Measurements from ENCODE around the gene NRIP3.
"Not testable (repeated sequence)": the region's sequence is repeated elsewhere in the genome, so short reads cannot be mapped to it uniquely, and the experiment has no call there.

Gene NRIP3

DNA sequence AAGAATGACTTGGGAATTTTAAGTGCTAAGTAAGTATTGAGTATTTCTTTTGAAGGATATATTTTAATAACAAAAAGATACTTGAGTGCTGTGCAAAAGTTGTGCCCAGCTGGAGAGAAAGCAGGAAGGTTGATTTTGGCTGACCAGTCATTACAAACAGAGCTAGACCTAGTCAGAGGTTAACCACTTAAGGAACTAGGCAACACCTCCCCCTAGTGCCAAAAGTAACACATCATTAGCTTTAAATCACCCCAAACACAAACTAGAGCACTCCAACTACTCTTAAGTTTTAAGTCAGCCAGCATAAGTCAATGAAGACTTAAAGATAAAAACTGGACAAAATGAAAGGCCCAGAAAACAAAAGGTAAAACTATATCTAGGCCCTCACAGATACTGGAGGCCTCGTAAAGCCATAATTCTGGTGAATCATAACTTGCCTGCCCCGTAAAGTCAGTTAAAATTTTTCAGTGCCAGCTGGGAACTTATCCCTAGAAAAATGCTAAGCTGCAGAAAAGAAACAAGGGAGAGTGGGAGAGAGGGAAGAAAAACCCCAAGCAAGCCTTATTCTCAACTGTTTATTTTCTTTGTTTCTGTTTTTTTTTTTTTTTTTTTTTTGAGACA is 44.1 kb downstream of the NRIP3 start:
- TF ChIP-seq JUND (IDR thresholded peaks at IDR 0.05; ENCODE audit: low read depth), result no peak
- in situ Hi-C loops (cut with HindIII; ENCODE audit: low pct_unique_long_range_greater_than_20kb, low sequenced_read_pairs), result no loop called here

DNA sequence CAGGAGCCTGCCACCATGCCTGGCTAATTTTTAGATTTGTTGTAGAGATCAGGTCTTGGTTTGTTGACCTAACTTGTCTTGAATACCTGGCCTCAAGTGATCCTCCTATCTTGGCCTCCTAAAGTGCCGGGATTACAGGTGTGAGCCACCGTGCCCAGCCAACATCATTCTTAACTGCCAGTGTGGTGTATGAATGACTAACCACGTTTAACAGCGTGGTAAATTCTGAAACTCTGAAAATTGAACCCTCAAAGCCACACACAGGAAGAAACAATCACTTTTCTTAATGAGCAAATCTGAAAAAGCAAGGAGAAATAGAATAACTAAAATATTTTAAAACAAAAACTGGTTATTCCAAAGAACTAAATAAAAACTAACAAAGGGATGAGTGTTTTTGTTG is 46.9 kb downstream of the NRIP3 start:
- no peak for DNase-seq (ENCODE audit: low read depth in 1 of 2, low spot score in 1 of 2)
- in situ Hi-C loops (cut with HindIII; ENCODE audit: low pct_unique_long_range_greater_than_20kb, low sequenced_read_pairs), result no loop called here
- no peak for TF ChIP-seq JUND (IDR thresholded peaks at IDR 0.05; ENCODE audit: low read depth)

More for the DNA sequence above, 44.1 kb downstream of the NRIP3 start:
- peak; percentile 38 to 84 for DNase-seq (ENCODE audit: low read depth in 1 of 2, low spot score in 1 of 2)

DNA sequence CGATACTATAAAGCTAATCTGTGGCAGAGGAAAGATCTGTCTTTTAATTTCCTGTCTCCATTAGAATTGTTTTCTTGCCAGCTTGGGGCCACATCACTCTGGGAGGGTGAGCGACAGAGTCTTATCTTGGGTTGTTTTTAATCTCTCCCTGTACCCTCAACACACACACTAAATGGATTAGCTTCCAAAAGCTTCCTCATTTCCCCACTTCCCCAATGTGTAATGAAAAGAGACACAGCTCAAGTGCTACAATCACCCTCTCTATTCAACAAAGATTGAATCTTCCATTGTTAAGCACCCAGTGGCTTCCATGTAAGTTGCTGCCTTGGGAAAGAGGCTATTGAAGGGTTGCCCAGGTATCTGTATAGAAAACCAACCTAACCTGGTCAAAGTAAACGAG is 54.9 kb downstream of the NRIP3 start:
- in situ Hi-C loops (cut with HindIII; ENCODE audit: low pct_unique_long_range_greater_than_20kb, low sequenced_read_pairs), result no loop called here
- DNase-seq (ENCODE audit: low read depth in 1 of 2, low spot score in 1 of 2), result no peak
- TF ChIP-seq JUND (IDR thresholded peaks at IDR 0.05; ENCODE audit: low read depth), result no peak

DNA sequence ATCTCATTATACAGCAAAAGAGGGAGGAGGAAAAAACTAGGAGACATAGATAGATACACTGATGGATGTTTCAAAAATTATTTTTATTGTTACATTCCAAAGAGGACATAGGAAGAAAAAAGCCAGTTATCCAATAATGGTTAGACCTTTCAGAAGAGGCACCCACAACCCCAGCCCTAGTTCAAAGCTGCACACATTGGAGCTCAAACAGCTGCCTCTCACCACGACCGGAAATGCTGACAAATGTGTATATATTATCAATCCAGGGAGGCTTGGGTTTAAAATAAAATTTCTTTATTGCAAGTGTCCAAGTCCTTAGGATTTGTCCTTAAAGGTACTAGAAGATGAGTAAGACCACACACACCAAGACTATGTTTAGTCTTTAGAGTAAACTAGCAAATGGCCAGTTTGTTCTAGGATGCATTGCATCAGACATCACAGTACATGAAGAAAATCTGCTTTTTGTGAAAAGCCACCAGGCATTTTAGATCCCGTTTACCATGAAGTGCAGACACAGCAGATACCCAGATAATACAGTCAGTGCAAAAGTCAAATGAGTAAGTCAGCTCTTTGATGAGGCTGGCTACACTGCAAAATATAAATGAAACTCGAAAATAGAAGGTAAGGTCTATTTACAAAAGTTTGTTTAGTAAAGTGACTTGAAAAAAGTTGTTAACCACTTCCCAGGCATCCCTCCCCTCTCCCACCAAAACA is 56.4 kb downstream of the NRIP3 start:
- TF ChIP-seq JUND (IDR thresholded peaks at IDR 0.05; ENCODE audit: low read depth), result no peak
- in situ Hi-C loops (cut with HindIII; ENCODE audit: low pct_unique_long_range_greater_than_20kb, low sequenced_read_pairs), result no loop called here
- no peak for DNase-seq (ENCODE audit: low read depth in 1 of 2, low spot score in 1 of 2)

DNA sequence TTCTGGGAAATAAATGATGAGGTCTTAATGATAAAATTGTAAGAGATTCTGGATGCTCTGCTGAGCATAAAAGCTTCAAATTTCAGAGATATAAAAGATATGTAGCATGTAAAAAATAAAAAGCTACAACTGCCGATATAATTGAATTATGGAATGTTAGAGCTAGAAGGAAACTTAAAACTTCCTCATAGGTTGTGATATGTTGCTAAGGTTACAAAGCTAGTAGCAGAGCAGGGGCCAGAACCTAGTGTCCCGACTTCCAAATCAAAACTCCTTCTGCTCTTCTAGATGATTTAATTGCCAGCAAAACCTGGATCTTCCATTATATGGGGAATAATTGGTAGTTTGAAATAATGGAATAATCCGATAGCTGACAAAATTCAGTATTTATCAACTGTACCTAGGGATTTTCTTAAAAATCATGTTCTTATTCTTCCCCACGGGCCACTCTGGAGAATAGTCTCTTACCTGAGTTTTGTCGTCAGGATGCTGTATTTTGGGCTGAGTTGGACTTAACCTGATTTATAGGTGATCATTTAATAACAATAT is 61.2 kb downstream of the NRIP3 start, which contains the start of gene ASCL3:
Gene ASCL3 (minus strand): TSS at position 499 of the 549 bp plus-strand sequence. CDS start 4,855 bp downstream, outside the sequence.
- in situ Hi-C loops (cut with HindIII; ENCODE audit: low pct_unique_long_range_greater_than_20kb, low sequenced_read_pairs), result no loop called here

DNA sequence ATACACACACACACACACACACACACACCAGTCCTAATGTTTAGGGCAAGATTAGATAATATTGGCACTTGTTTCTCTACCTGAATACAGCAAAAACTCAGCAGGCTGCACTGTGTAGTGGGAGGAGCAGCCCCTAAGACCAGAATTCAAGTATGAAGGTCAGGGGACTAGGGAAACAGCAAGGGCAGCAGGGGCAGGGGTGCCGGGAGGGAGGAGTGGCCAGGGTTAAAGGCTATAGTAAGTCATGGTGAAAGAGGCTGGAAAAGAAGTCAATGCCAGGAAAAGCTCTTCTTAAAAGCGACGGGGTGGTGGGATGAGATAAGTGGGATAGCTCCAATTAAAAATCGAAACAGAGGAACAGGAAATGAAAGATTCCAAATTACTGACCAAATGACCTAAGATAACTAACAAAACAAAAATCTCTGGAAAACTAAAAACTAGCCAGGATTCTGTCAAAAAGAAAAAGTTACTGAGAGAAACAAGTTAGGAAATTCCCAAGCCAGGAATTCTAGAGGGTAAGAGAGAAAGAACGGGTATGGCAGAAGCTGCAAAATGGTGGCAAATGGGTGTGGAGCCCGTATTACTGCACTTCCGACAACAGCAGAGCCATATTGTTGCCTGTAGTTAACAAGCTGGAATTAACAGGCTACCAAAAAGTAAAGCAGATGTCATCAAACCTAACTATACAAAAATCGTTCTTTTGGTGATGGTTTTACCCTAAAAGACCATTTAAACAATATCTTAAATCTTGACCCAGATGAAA is 62.3 kb downstream of the NRIP3 start:
- in situ Hi-C loops (cut with HindIII; ENCODE audit: low pct_unique_long_range_greater_than_20kb, low sequenced_read_pairs), result no loop called here
- DNase-seq (ENCODE audit: low read depth in 1 of 2, low spot score in 1 of 2), result no peak
- TF ChIP-seq JUND (IDR thresholded peaks at IDR 0.05; ENCODE audit: low read depth), result no peak

More for the DNA sequence above, 61.2 kb downstream of the NRIP3 start, which contains the start of gene ASCL3:
- TF ChIP-seq JUND (IDR thresholded peaks at IDR 0.05; ENCODE audit: low read depth), result no peak
- DNase-seq (ENCODE audit: low read depth in 1 of 2, low spot score in 1 of 2), result no peak

DNA sequence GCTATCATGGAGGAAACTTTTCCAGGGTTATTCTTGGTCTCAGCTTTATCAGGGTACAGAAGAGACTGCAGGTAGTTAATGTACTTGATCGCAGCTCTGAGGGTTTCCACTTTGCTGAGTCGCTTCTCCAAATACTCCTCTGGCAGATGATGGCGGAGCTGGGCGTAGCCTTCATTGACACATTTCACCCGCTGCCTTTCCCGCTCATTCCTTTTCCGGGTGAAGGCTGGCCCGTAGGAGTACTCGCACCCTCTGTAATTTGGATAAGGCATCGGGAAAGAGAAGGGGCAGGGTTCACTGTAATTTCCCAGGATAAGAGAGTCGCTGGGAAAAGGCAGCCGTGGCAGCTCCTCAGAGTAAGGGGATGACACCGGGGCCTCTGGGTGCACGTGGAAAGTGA is 66.1 kb downstream of the NRIP3 start:
- DNase-seq (ENCODE audit: low read depth in 1 of 2, low spot score in 1 of 2), result no peak
- TF ChIP-seq JUND (IDR thresholded peaks at IDR 0.05; ENCODE audit: low read depth), result no peak
- in situ Hi-C loops (cut with HindIII; ENCODE audit: low pct_unique_long_range_greater_than_20kb, low sequenced_read_pairs), result no loop called here

DNA sequence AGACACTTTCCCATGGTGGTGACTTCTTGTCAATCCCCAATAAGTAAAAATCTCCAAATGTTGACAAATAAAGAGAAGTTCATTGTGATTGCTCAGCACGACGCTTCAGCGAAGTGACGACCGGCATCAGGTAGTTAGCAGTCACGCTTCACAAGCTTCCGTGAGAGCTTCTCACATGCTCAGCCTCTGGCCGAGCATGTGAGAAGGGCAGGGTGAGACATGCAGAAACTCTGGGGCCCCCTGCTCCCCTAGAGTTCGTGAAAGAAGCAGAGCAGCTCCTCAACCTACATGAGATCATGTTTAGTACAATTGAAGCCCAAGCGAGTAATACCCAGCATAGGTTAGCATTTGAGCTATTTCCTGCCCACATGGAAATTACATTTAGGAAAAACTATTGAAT is 66.6 kb downstream of the NRIP3 start:
- no peak for DNase-seq (ENCODE audit: low read depth in 1 of 2, low spot score in 1 of 2)
- in situ Hi-C loops (cut with HindIII; ENCODE audit: low pct_unique_long_range_greater_than_20kb, low sequenced_read_pairs), result no loop called here
- no peak for TF ChIP-seq JUND (IDR thresholded peaks at IDR 0.05; ENCODE audit: low read depth)

DNA sequence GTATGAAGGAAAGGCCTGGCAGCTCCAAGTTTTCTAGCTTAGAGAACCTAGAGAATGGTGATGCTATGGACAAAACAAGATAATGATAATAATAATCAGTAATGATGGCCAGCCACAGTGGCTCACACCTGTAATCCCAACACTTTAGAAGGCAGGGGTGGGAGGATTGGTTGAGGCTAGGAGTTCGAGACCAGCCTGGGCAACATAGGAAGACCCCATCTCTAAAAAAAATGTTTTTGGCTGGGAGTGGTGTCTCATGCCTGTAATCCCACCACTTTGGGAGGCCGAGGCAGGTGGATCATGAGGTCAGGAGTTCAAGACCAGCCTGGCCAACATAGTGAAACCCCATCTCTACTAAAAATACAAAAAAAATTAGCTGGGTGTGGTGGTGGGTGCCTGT is 68.0 kb downstream of the NRIP3 start:
- DNase-seq (ENCODE audit: low read depth in 1 of 2, low spot score in 1 of 2); in situ Hi-C loops (cut with HindIII; ENCODE audit: low pct_unique_long_range_greater_than_20kb, low sequenced_read_pairs): not testable (repeated sequence)

DNA sequence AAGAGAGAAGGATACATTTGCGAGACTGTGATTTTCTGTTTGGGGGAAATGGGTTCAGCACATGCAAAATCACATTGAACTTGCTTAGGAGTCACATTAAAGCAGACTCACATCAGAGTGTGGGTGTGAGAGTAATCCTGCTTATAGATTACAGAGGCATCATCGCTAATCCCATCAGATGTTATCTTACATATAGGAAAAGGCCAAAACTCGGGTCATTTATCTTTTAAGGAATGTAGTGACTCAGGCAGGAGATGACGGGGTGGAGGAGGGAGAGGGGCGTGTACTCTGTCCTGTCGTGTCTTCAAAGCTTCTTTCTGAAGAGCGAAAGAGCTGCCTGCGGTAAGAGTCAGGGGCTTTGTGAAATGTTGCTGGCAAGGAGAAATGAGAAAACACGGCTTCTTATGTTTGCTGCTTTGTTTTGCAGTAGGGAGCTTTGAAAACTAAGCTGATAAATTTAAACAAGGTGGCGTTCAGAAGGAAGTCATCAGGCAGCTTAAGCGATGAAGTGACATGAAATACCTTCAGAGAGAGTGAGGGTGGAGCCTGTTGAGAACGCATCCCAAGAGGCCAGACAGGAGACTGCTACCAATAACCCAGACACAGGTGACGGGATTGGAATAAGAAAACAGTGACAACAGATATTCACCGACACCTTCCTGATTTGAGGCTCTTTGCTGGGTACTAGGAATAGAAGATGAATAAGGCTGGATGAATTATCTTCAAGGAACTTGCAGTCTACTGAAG is 68.9 kb downstream of the NRIP3 start:
- no peak for TF ChIP-seq JUND (IDR thresholded peaks at IDR 0.05; ENCODE audit: low read depth)
- in situ Hi-C loops (cut with HindIII; ENCODE audit: low pct_unique_long_range_greater_than_20kb, low sequenced_read_pairs), result no loop called here
- DNase-seq (ENCODE audit: low read depth in 1 of 2, low spot score in 1 of 2), result no peak

DNA sequence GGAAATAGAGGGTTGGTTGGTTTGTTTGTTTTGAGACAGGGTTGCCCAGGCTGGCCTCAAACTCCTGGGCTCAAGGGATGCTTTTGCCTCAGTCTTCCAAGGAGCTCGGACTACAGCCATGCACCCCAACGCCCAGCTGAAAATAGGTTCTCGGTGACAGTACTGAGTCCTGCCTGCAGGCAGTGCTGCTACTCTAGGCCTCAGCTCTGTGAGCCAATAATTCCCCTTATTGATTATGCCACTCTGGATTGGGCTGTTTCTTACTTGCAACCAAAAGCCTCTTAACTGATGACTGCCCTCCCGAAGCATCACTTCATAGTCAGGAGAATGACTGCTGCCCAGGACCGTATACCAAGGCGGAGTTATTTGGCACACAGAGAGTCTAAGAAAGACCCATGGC is 69.9 kb downstream of the NRIP3 start:
- DNase-seq (ENCODE audit: low read depth in 1 of 2, low spot score in 1 of 2), result no peak
- TF ChIP-seq JUND (IDR thresholded peaks at IDR 0.05; ENCODE audit: low read depth), result no peak

DNA sequence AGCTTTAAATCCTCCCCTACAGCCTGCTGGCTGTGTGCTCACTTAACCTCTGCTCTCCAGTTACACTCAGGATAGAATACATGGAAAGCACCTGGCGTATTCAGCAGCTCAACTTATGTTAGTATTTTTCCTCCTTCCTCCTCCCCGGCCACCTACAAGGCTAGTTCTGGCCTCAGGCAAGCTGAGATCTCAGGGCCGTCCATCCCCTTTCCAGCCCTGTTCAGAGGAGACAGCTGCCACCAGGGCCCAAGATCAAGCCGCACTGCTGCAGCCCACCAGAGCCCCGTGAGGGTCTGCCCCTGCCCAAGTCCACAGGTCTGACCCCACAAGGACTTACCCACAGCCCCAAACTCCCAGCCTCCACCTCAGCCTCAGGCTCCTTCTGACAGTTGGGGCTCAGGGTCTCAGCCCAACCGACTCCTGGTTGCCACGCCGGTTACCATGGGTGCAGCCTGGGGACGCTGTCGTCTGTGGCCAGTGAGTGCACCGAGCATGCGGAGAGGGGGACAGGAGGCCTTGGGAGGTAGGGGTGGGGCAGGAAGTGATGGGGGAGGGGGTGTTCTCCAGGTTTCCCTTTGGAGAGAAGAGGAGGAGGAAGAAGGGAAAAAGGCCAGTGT is 71.1 kb downstream of the NRIP3 start, which contains the start of gene C11orf16:
Gene C11orf16 (minus strand): TSS at position 384 of the 617 bp plus-strand sequence. CDS start 639 bp downstream, outside the sequence.
- peak in 1 of 2 experiments; percentile 29 for DNase-seq (ENCODE audit: low read depth in 1 of 2, low spot score in 1 of 2)
- in situ Hi-C loops (cut with HindIII; ENCODE audit: low pct_unique_long_range_greater_than_20kb, low sequenced_read_pairs), result no loop called here
- TF ChIP-seq JUND (IDR thresholded peaks at IDR 0.05; ENCODE audit: low read depth), result no peak

More for the DNA sequence above, 69.9 kb downstream of the NRIP3 start:
- in situ Hi-C loops (cut with HindIII; ENCODE audit: low pct_unique_long_range_greater_than_20kb, low sequenced_read_pairs), result no loop called here
